ENCODE results near the gene ZNF486.
"Not testable (repeated sequence)": the region's sequence is repeated elsewhere in the genome, so short reads cannot be mapped to it uniquely, and the experiment has no call there.

- not testable (repeated sequence) for TF ChIP-seq POLR2AphosphoS5 (IDR thresholded peaks at IDR 0.05; ENCODE audit: low read depth); CTCF (conservative IDR thresholded peaks at IDR 0.05; ENCODE audit: low read depth in 2 of 2); EZH2phosphoT487 (IDR thresholded peaks at IDR 0.05; ENCODE audit: unreplicated experiment); EZH2 (IDR thresholded peaks at IDR 0.05; ENCODE audit: low read depth, unreplicated experiment); REST (IDR thresholded peaks at IDR 0.05; ENCODE audit: unreplicated experiment)
These were observed 29.3 kb upstream of the ZNF486 start for GRCh38 chr19:20137714-20138113.

All from GM23338 (cell line).